NT2/D1 (cell line): ENCODE measurements around the gene DOCK11.

Experiments
- YY1 ChIP-seq: IDR thresholded peaks from 2 replicates; pipeline ENCODE4 v1.6.1; 2011; ENCODE audit not compliant: insufficient read length, insufficient read depth
- ZNF274 ChIP-seq: IDR thresholded peaks from 2 replicates; pipeline ENCODE4 v1.6.1; 2011; ENCODE audit warnings: mild to moderate bottlenecking, low read depth, low read length

DNA sequence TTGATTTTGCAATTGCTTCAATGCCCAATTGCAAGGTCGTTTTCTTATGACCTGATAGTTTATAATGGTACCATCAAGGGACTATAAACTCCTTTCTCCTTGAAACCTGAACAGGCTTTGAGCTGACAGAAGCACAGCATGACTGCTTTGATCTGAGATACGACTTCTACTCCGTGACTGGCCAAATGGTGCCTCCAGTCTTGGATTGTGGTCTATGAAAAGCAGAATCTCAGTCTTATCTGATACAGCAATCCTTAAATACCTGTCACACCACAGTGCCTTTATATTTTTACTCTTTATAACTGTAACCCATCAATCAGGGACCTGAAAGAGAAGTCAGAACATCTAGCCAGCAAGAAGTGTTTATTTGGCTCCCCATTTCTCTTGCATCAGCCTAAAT is 93.1 kb downstream of the DOCK11 start:
- no peak for TF ChIP-seq ZNF274
- TF ChIP-seq YY1 = no peak
